Measurements from ENCODE around the gene SAE1. TPM values are rescaled to one million over a fixed set of nuclear protein-coding genes. Genes with fewer than 3 reads are reported as not detected.
A peak's percentile ranks its signal among the peaks of the same experiment; 100 is the strongest.

SAE1 gene
- total RNA-seq, 1 donor from 2014 or later: 114 TPM

GRCh38 chr19:47232422-47233211, 102.0 kb downstream of the SAE1 start:
- no peak for DNase-seq (ENCODE audit: low read depth)
- Histone ChIP-seq H3K36me3 (ENCODE audit: control insufficient read depth, insufficient read depth, low read length) (no peaks in the 10 kb centered on the region), H3K27me3 (ENCODE audit: control insufficient read depth, insufficient read depth, low read length) (no peaks in the 10 kb centered on the region), H3K4me3 (ENCODE audit: low read depth, low read length) (peak overlapping the region; percentile 39)
- TF ChIP-seq CTCF (IDR thresholded peaks at IDR 0.05; ENCODE audit: insufficient read depth, low read length, poor library complexity, severe bottlenecking): no peak

GRCh38 chr19:47236072-47236675, 105.5 kb downstream of the SAE1 start:
- DNase-seq (ENCODE audit: low read depth): no peak

GRCh38 chr19:47239152-47239551, 108.5 kb downstream of the SAE1 start:
- TF ChIP-seq CTCF (IDR thresholded peaks at IDR 0.05; ENCODE audit: insufficient read depth, low read length, poor library complexity, severe bottlenecking): no peak
- Histone ChIP-seq H3K27me3 (ENCODE audit: control insufficient read depth, insufficient read depth, low read length) (no peaks in the 10 kb centered on the region), H3K36me3 (ENCODE audit: control insufficient read depth, insufficient read depth, low read length) (no peaks in the 10 kb centered on the region), H3K4me3 (ENCODE audit: low read depth, low read length) (peak overlapping the region; percentile 31)
- DNase-seq (ENCODE audit: low read depth): no peak

More at GRCh38 chr19:47236072-47236675, 105.5 kb downstream of the SAE1 start:
- no peak overlapping the region for H3K4me3 ChIP-seq (ENCODE audit: low read depth, low read length)
- no peaks in the 10 kb centered on the region for H3K36me3 ChIP-seq (ENCODE audit: control insufficient read depth, insufficient read depth, low read length)
- H3K27me3 ChIP-seq (ENCODE audit: control insufficient read depth, insufficient read depth, low read length): no peaks in the 10 kb centered on the region
- no peak for TF ChIP-seq CTCF (IDR thresholded peaks at IDR 0.05; ENCODE audit: insufficient read depth, low read length, poor library complexity, severe bottlenecking)

- no peaks in the 10 kb centered on the region for H3K36me3 ChIP-seq (ENCODE audit: control insufficient read depth, insufficient read depth, low read length)
- H3K4me3 ChIP-seq (ENCODE audit: low read depth, low read length): peak overlapping the region; percentile 31
- TF ChIP-seq CTCF (IDR thresholded peaks at IDR 0.05; ENCODE audit: insufficient read depth, low read length, poor library complexity, severe bottlenecking): no peak
- no peaks in the 10 kb centered on the region for H3K27me3 ChIP-seq (ENCODE audit: control insufficient read depth, insufficient read depth, low read length)
- no peak for DNase-seq (ENCODE audit: low read depth)
Measured at GRCh38 chr19:47239610-47240296, 109.1 kb downstream of the SAE1 start.

GRCh38 chr19:47240556-47240955, 109.9 kb downstream of the SAE1 start:
- Histone ChIP-seq H3K36me3 (ENCODE audit: control insufficient read depth, insufficient read depth, low read length) (no peaks in the 10 kb centered on the region), H3K27me3 (ENCODE audit: control insufficient read depth, insufficient read depth, low read length) (no peaks in the 10 kb centered on the region), H3K4me3 (ENCODE audit: low read depth, low read length) (no peak overlapping the region)
- TF ChIP-seq CTCF (IDR thresholded peaks at IDR 0.05; ENCODE audit: insufficient read depth, low read length, poor library complexity, severe bottlenecking): no peak
- DNase-seq (ENCODE audit: low read depth): no peak
